GM12891 (cell line): ENCODE measurements around the gene P2RX4.

ENCODE experiments used
- POLR2A ChIP-seq: IDR thresholded peaks from 2 replicates; pipeline ENCODE4 v1.6.1; 2011; ENCODE audit warnings: low read depth, low read length, control low read depth
- POLR2AphosphoS5 ChIP-seq: IDR thresholded peaks from 2 replicates; pipeline ENCODE4 v1.6.1; 2011; ENCODE audit warnings: low read depth, low read length, control low read depth
- TAF1 ChIP-seq: IDR thresholded peaks from 2 replicates; pipeline ENCODE4 v1.6.1; 2011; ENCODE audit warnings: low read depth, low read length, control low read depth

DNA sequence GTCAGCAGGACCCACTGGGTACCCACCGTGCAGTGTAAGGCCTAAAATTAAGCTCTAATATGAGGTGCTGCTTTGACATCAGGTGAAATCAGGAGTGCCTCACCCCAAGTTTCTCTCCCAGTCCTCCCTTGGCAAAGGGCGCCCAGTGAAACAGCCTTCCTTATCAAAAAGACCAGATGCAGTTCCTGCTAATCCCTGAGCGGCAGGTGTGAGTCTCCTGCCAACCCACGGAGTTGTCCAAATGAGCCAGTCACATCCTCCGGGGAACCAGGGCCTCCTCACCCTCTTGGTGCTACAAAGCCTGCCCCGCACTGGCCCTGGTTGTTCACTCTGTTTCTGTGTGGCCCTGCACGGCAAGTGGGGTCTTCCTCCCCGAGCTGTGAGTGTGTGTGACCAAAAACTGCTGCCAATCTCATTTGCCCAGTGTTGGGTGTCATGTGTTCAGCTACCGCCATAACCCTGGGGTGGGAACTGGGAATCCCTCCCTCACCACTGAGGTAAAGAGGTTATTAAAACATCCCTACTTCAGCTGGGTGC lies 20.2 kb upstream of the P2RX4 start:
- TF ChIP-seq POLR2A (no peak), TAF1 (no peak), POLR2AphosphoS5 (no peak)
